ENCODE data around the gene CEP170B. TPM values are rescaled to one million over a fixed set of nuclear protein-coding genes. Genes with fewer than 3 reads are reported as not detected.
"Not testable (repeated sequence)": the region's sequence is repeated elsewhere in the genome, so short reads cannot be mapped to it uniquely, and the experiment has no call there.

CEP170B gene
- total and polyA plus RNA-seq, 2 of the 13 experiments (the other 11 are each of a cell fraction or from before 2014, with no cell fraction given), result 4.3 to 8.8 TPM

DNA sequence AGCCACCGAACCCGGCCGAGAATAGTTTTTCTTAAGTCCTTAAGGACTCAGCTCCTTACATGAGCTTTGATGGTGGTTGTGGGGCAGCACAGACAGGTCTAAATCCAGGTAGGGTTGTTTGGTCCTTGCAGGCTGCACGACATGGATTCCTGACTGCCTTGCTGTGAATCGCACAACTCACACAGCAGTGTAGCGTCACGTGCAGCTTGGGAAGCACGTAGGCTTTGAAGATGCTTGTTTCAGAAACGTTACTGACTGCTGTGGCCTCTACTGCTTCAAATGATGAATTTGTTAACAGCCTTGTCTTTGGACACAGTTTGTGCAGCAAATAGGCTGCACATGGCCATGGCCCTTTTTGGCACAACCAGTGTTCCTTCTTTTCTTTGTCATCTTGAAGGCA is 34.3 kb upstream of the CEP170B start:
- H4K20me1 ChIP-seq (ENCODE audit: insufficient read depth, low read length), result no peaks in the 10 kb centered on the region
- H3K4me3 ChIP-seq (replicated peaks in 1 of 3; ENCODE audit: insufficient read depth in 1 of 3, low read depth in 2 of 3, low read length in 3 of 3), result no peak overlapping the region
- TF ChIP-seq BHLHE40 (IDR thresholded peaks at IDR 0.05; ENCODE audit: low read length) (peak; percentile 73), ZNF839 (CRISPR knock-in tag; IDR thresholded peaks at IDR 0.05; ENCODE audit: borderline replicate concordance) (no peak)
- no peak overlapping the region for H3K9ac ChIP-seq (ENCODE audit: insufficient read depth, low read depth, low read length)
- in situ Hi-C loops (cut with HindIII; ENCODE audit: extremely low pct_ligation_motif_present, low pct_unique_long_range_greater_than_20kb) (no loop called here), intact Hi-C loops (cut with micrococcal nuclease; ENCODE audit: unreplicated experiment) (no loop called here)
- no peak overlapping the region for H2AFZ ChIP-seq (ENCODE audit: low read length)
- DNase-seq (ENCODE audit: low spot score) (no peak), ATAC-seq (no peak), FAIRE-seq (no peak)
- ChIA-PET CTCF (ENCODE audit: low intra/inter-chr PET ratio, low total read pairs) (no interaction called here), POLR2A (no interaction called here)
- no peak overlapping the region for H3K4me2 ChIP-seq (ENCODE audit: low read depth, low read length)
- no peaks in the 10 kb centered on the region for H3K79me2 ChIP-seq (ENCODE audit: insufficient read depth, low read length)
- H3K9me3 ChIP-seq (ENCODE audit: low read length), result no peaks in the 10 kb centered on the region
- peaks cover 16% of the 10 kb centered on the region for H3K4me1 ChIP-seq (ENCODE audit: insufficient read depth, low read length)
- H3K27ac ChIP-seq (ENCODE audit: extremely low read length, insufficient read depth, low read length), result no peak overlapping the region
- 26% methylated on average over 4 of the region's 9 CpGs for WGBS (ENCODE audit: low lambda C conversion rate)
- no peaks in the 10 kb centered on the region; a peak in 1 of 5 replicates for H3K27me3 ChIP-seq (ENCODE audit: control insufficient read depth in 1 of 2, insufficient read depth in 2 of 2, low read length in 2 of 2)
- H3K36me3 ChIP-seq (replicated peaks in 1 of 2; ENCODE audit: control insufficient read depth in 1 of 2, insufficient read depth in 2 of 2, low read length in 2 of 2), result no peaks in the 10 kb centered on the region
- no TSS peak for BruUV-seq (replicated peaks)

DNA sequence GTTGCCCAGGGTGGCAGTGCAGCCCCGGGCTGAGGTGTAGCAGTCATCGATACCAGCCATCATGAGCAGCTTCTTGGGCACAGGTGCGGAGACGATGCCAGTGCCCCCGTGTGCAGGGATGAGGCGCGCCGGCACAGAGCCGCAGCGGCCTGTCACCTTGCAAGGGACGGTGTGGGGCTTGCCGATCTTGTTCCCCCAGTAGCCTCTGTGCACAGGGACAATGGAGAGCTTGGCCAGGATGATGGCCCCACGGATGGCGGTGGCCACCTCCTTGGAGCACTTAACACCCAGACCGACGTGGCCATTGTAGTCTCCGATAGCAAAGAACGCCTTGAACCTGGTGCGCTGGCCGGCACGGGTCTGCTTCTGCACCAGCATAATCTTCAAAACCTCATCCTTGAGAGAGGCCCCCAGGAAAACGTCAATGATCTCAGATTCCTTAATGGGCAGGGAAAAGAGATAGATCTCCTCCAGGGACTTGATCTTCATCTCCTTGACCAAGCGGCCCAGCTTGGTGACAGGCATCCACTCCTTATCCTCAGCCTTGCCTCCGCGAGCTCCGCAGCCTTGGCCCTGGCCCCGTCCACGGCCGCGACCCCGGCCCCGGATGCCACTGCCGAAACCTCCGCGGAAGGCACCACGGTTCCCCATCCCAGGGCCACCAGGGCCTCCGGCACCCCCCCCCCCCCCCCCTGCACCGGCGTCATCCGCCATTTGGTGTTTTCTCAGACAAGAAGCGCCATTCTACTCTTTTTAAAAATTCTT is 28.7 kb upstream of the CEP170B start:
- in situ Hi-C loops (cut with HindIII; ENCODE audit: extremely low pct_ligation_motif_present, low pct_unique_long_range_greater_than_20kb); BruUV-seq (replicated peaks); ATAC-seq; intact Hi-C loops (cut with micrococcal nuclease; ENCODE audit: unreplicated experiment); DNase-seq (ENCODE audit: low spot score); H3K27me3 ChIP-seq (ENCODE audit: control insufficient read depth in 1 of 2, insufficient read depth in 2 of 2, low read length in 2 of 2); H3K79me2 ChIP-seq (ENCODE audit: insufficient read depth, low read length); CTCF ChIA-PET (ENCODE audit: low intra/inter-chr PET ratio, low total read pairs); H3K4me3 ChIP-seq (replicated peaks in 1 of 3; ENCODE audit: insufficient read depth in 1 of 3, low read depth in 2 of 3, low read length in 3 of 3); H4K20me1 ChIP-seq (ENCODE audit: insufficient read depth, low read length); H3K4me1 ChIP-seq (ENCODE audit: insufficient read depth, low read length); FAIRE-seq; H3K27ac ChIP-seq (ENCODE audit: extremely low read length, insufficient read depth, low read length); H3K9me3 ChIP-seq (ENCODE audit: low read length); POLR2A ChIA-PET; H3K36me3 ChIP-seq (replicated peaks in 1 of 2; ENCODE audit: control insufficient read depth in 1 of 2, insufficient read depth in 2 of 2, low read length in 2 of 2); H3K9ac ChIP-seq (ENCODE audit: insufficient read depth, low read depth, low read length); H2AFZ ChIP-seq (ENCODE audit: low read length); H3K4me2 ChIP-seq (ENCODE audit: low read depth, low read length): not testable (repeated sequence)
- WGBS (ENCODE audit: low lambda C conversion rate), result 90% methylated on average over 14 of the region's 41 CpGs
